ENCODE results near the gene KHSRP.
"Not testable (repeated sequence)": the region's sequence is repeated elsewhere in the genome, so short reads cannot be mapped to it uniquely, and the experiment has no call there.

KHSRP gene

DNA sequence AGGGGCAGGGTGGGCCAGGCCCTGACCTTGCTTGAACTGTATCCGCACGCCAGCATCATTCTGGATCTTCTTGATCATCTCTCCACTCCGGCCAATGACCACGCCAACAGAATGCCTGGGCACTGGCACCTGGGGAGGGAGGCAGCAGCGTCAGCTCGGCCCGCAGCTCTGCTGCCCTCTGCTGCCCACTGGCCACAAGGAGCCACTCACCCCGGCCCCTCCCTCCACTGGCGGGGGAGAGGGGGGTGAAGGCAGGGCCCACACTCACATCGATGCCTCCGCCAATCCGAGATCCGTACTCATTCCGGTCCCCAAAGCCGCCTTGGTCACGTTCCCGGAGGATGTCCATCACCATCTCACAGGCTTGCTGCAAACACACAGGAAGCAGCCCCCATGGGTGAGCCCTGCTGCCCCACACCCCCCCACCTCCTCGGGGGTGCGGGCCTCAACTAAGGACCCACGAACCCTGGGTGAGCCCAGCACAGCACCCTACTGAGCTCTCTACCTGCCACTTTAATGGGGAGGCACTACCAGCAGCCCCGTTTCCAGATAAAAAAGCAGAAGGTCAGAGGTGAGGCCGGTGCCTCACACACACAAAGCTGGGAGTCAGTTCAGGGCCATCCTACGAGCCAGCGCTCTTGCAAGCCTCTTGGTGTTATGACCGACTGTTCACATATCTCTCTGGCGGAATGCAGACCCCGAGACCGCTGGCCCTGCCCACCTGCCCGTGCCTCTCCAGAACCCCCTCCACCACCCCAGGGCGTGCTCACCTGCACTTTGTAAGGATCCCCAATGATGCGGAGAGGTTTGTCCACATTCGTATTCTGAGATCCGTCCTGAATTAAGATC is 6.7 kb downstream of the KHSRP start:
- no peak for DNase-seq

DNA sequence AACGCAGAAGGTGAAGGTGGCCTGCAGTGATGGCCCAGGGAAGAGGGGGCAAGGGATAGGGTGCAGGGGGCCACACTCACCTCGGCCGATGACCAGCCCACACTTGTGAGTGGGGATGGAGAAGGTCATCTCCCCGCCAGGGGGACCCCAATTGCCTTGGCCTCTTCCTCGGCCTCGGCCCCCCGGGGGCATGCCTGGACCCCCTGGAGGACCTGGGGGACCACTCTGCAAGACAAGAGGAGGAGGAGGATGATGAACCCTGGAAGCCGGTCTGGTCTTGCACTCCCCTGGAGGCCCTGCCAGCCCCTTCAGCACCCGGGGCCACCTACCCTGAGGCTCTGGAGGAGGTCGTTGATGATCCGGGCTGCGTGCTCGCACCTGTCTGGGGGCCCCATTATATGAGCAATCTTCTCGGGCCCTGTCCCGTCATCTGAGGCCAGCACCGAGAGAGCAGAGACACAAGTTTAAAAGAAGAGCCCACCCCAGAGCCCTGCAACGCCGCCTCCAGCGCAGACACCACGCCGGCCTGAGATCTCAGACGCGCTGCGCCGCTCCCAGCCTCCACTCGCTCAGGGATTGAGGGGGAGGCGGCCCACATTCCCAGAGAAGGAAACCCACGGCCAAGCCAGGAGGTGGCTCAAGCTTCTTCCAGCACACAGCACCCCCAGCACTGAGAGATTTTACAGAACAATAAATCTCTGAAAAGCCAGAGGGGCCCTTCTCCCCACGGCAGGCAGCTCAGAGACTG is 7.8 kb downstream of the KHSRP start:
- no peak for DNase-seq

DNA sequence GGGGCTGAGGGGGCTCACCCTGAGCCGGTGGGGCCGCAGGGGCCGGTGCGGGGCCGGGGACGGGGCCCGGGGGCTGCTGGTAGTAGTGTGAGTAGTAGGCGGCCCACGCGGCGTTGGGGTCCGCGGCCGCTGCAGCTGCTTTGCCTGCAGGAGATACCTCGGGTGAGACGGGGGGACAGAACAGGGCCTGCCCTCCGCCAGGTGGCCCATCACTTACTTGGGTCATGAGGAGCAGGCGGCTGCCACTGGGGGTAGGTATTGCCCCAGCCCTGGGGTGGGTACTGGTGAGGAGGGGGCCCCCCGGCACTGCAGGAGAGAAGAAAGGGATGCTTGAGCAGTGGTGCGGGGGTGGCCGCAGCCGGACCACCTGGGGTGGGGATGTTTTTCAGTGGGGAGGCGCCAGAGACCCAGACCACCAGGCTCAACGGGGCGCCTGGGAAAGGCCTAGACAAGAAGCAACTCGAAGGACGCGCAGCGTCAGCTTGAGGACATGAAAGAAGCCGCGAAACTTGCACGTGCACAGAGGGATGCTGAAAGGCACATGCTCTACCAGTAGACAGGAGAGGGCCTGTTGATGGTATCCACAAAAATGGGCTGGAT is 8.9 kb downstream of the KHSRP start:
- no peak for DNase-seq

DNA sequence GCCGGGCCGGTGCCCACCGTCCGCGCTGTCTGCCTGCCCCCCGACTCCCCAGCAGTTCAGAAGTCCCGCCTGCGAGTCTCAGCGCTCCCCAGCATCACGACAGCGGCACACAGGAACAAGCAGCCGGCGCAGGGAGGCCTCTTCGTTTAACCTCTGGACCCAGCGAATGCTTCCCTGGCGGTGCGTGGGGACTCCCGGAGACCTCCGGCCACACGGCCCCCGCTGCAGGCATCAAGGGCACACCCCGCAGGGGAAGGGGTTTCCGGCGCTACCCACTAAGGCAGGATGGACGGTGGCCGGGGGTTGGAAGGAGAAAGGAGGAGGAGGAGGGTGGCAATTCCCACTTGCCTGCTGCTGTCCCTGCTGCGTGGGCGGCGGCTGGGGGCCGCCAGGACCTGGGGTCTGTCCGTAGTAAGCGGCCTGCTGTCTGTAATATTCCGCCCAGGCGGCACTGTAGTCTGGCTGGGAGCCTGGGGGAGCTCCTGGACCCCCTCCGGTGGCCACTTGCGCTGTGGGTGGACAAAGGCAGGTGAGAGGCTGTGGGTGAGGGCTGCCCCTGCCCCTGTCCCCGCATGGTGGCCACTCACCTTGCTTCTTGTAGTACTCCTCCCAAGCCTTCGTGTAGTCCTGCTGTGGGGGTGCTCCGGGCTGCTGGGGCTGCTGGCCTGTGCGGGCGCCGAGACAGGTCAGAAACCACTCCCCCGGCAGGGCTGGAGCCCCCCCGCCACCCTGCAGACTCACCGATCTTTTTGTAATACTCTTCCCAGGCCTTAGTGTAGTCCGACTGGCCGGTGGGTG is 9.6 kb downstream of the KHSRP start:
- DNase-seq, result no peak

DNA sequence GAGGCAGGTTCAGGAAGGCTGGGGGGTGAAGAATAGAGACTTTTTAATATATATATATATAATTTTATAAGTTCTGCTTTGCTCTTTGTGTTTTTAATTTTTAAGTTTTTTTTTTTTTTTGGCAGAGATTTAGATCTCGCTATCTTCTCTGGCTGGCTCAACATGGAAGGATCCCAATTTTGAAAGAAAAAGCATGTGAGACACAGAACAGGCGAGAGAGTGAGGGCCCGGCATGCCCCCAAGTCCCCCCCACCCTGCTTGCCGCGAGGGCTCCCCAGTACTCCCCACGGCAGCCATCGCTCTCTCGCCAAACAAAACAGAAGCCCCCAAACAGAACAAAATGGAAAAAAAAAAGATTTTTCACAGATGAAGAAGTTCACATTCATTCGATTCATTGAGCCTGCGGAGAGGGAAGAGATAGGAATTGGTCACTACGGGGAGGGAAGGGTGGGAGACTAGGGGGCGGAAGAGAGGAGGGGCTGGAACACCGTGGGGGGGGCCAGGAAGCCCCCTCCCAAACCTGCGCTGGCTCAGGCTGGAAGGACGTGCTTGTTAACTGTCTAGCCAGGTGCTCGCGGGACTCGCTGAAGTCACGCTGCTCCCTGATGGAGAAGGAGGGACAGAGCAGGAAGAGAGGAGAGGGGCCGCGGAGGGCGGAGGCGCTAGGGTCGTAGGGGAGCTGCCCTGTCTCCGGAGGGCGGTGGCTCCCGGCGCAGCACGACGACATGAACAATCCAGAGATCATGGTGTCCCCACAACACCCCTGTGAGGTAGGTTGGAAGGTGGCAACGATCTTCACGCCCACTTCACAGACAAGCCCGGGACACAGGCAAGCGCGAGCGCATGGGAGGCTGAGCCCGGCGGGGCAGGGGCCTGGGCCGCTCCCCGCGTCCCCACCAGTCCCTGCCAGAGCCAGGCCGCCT is 10.6 kb downstream of the KHSRP start:
- DNase-seq, result no peak

DNA sequence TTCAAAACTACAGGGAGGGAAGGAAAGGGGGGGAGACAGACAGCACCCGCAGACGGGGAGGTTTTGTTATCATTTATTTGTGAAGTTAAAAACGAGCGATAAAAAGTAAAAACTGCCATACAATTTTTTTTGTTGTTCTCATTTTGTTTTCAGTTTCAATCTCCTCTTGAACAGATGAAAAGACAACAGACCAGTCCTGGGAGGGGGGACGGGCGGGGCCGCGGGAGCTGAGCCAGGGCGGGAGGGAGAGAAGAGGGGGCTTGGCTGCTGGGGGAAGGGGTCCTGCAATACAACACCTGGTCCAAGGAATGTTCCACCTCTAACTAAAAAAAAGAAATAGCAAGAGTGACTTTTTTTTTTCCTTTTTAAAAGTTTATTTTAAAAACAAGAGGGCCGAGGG is 11.3 kb downstream of the KHSRP start:
- DNase-seq, result no peak

DNA sequence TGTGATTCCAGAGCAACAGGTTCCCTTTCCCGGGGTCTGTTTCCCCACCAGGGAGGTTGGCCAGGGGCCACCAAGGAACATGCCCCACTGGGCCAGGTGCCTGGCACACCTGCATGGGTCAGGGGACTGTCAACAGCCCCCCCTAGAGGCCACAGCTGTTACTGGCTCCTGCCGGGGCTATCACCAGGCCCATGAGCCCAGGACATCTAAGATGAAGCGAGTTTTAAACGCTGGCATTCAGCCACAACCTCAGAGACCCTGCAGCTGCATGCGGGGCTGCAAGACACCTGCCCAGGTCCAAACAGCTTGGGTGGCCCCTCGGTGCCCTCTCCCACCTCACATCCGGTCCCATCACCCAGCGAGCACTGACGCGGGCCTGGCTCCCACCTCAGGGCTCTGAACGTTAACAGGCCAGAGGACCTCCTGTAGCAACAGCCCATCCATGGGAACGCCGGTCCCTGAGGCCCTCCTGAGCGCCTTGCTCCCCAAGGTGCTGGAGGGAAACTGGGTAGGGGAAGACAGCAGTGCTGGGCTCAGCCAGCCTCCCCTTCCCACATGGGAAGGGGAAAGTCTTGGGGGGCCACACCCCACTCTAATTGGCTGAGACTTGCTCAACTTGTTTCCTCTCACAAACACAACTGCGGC is 12.0 kb downstream of the KHSRP start:
- peak; percentile 38 to 58 for DNase-seq

DNA sequence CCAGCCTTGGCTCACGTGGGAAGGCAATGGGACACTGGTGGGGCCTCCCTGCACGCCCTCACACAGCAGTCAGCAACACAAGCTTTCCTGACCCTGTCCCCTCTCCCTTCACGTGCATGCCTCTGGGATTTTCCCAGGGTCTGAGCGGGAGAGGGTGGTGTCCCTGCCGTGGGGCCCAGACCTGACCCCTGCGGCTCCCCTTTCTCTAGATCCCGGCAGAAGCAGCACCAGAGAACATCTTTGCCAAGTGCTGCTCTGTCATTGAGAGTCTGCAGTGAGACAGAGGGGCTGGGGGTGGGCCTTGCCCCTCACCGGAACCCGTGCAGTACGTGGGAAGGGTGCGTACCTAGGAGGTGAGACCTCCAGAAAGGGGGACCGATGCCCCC is 12.6 kb downstream of the KHSRP start:
- DNase-seq, result no peak

DNA sequence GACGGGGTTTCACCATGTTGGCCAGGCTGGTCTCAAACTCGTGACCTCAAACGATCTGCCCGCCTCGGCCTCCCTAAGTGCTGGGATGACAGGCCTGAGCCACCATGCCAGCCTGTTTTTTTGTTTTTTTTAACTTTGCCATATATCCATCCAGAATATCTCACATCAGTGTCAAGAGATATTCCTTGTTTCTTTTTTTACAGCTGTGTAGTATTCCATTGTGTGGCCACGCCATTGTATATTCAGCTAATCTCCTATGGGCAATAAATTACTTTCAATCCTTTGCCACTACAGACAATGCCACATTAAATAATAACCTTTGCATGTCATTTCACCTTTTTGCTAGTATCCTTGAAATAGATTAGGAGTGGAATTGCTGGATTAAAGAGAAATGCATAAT is 15.3 kb downstream of the KHSRP start:
- DNase-seq, result no peak

DNA sequence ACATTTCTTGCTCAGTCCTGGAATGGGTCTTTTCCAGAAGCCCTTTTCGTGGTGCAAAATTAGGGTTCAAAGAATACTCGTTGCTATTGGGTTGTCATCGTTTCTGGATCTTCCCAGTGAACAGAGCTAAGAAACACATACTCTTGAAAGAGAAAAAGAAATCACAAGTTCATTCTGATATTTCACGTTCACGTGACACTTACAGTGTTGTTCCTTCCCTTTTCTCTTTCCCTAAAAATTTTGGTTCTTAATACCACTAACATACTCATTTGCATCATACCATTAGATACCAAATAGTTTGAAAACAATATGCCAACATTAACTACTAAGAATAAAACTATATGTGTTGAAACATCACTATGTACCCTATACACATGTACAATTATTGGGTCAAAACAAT is 18.2 kb downstream of the KHSRP start:
- DNase-seq, result no peak

DNA sequence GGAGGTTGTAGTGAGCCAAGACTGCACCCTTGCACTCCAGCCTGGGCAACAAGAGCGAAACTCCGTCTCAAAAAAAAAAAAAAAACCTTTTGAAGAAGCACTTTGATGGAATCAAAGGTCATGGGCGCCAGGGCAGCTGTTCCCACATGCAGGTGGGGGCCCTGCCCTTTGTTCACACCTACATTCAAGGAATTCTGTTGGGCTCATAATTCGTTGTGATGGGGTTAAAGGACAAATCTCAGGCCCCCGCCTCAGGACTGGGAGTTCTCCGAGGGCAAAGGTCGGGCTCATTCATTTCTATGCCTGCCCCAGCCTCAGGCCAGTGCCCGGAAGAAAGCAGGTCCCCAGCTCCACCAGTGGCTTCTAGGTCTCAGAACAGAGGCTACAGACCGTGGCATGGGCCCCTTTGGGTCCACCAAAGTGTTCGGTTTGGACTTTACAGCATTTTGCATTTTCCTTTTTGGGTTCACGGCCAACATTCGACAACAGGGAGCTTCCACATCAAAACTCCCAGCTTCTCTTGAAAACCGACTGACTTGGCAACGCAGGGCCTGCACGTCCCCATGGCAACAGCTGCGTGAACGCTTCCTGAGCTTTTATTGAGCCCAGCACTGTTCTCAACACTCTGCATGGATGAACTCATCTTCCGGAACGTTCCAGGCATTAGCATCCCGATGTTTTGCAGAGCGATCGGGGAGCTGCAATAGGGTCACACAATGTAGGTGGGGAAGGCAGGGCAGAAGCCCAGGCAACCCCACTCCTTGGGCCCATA is 21.6 kb downstream of the KHSRP start:
- DNase-seq, result no peak

DNA sequence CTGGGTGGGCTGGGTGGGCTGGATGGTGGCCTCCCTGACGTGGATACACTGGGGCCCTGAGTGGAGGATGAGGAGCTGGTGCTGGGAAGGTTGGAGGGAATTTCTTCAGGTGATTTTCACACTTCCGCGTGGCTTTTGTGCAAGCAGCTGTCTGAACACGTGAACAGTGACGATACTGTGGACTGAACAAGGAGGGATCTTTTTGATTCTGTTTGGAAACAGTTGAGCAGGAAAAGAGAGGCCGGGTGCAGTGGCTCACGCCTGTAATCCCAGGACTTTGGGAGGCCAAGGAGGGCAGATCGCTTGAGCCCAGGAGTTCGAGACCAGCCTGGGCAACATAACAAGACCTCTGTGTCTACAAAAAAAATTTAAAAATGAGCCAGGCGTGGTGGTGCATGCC is 22.6 kb downstream of the KHSRP start:
- no peak for DNase-seq

DNA sequence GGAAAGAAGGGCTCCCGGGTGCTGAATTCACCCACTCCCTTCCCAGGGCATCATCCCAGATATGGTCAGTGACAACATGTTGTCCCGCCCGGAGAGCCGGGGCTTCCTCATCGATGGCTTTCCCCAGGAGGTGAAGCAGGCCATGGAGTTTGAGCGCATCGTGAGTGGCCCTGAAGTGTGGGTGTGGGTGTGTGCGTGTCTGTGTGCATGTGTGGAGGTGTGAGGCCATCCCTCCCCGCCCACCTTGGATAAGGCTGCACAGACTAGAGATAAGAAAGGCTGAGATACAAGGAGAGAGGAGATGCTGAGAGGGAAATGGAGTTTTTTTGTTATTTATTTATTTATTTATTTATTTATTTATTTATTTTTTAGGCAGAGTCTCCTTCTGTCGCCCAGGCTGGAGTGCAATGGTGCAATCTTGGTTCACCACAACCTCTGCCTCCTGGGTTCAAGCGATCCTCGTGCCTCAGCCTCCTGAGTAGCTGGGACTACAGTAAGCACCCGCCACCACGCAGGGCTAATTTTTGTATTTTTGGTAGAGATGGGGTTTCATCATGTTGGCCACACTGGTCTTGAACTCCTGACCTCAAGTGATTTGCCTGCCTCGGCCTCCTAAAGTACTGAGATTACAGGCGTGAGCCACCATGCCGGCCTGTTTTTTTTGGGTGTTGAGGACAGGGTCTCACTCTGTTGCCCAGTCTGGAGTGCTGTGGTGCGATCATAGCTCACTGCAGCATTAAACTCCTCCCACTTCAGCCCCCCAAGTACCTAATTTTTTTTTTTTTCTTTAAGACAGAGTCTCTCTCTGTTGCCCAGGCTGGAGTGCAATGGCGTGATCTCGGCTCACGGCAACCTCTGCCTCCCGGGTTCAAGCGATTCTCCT is 24.3 kb downstream of the KHSRP start:
- not testable (repeated sequence) for DNase-seq

DNA sequence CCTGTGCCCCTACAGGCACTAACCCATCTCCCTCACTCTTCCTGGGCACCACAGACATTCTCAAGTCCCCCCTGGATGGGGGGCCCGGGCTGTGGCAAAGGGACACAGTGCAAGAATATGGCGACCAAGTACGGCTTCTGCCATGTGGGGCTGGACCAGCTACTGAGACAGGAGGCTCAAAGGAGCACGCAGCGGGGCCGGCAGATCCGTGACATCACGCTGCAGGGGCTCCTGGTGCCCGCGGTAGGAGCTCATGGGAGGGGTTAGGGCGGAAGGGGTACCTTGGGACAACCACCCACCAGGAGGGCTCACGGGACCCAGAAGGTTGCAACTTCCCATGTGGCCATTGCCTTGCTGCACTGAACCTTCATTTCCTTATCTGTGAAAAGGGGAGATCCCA is 28.3 kb downstream of the KHSRP start:
- DNase-seq, result no peak

DNA sequence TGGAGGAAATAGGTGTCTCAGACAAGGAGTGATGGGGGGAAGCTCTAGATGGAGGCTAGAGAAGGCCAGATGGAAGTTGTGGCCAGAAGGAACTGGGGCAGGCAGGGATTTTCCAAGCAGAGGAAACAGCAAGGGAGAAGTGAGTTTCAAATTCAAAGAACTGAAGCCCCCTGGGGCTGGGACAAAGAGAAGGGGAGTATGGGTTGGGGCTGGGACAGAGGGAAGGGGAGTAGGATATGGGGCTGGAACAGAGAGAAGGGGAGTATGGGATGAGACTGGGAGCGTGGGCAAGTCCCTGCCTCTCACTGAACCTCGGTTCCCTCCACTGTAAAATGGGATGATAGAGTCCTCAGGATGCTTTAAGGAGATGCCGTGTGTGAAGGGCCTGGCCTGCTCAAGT is 29.8 kb downstream of the KHSRP start:
- no peak for DNase-seq

DNA sequence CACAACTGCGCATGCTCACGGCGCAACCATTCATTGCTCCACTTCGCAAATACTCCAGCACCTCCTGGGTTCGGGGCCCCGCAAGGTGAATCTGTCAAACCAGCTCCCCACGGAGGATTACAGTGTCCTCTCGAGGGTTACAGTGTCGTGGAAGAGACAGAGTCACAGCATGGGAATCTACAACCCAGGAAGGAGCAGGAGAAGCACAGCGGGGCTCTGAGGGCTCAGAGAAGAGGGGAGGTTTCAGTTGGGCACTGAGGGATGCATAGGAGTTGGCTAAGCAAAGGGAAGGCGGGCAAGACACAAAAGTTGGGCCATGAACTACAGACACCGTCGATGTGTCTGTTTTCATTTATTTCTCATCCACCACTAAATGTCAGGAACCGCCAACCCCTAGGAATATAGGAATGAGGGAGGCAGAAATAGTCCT is 30.6 kb downstream of the KHSRP start:
- DNase-seq, result peak in 1 of 2 donors; percentile 70

DNA sequence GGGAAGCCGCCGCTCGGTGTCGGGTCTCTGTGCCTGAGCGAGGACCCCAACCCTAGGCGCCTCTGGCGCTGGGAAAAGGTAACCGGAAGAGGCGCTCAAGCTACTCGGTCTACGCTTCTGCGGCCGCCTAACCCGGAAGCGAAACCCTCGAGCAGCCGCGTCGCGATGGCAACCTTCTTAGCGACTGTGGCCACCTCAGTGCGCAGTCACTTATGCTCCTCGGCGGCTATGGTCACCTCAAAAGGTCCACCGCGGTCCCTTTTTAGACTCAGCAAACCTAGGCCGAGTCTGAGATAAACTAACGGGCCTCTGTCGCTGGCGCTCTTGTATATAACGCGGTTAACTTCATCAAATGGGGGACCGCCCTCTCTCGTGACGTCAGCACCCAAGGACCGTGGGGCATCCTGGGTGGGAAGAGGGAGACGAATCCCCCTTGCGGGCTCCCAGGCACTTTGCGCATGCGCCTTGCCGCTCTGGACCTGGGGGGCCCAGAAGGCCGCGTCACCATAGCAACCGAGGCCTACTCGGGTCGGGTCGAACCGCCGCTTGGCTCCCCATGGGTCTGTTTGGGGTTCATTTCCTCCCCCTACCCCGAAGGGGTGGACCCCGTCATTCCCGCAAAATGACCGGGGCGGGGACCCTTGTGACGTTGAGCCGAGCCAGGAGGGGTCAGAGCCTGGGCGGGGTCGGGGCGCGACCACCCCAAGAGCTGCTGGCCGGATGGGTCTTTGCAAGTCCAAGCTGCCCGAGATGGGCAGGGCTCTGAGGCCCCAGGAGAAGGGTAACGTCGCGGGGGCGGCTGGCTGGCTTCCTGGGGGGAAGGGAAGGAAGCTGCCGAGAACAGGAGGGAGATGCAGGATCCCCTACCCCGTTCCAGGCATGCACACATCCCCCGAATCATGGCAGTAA is 31.3 kb downstream of the KHSRP start, which contains the start of gene GTF2F1:
Gene GTF2F1 (minus strand): TSS at position 91 of the 909 bp plus-strand sequence. CDS start 169 bp downstream, outside the sequence.
- DNase-seq, result peak; percentile 86 to 89
